Neural progenitor cell (in vitro differentiated cells): Measurements from ENCODE around the gene KLRD1. TPM values are rescaled to one million over a fixed set of nuclear protein-coding genes. Genes with fewer than 3 reads are reported as not detected.
A peak's percentile ranks its signal among the peaks of the same experiment; 100 is the strongest.
"Not testable (repeated sequence)": the region's sequence is repeated elsewhere in the genome, so short reads cannot be mapped to it uniquely, and the experiment has no call there.

Source experiments
- DNase-seq: peaks from one replicate; pipeline ENCODE4 v3.0.0-alpha.2; 2016; ENCODE audit warnings: low spot score
- H2AFZ ChIP-seq: fragments of 200-600 bp; sonication (generic); replicated peaks from 2 replicates; pipeline ENCODE4 v1.6.1; 2016; ENCODE audit warnings: antibody characterized with exemption
- H3F3A ChIP-seq: fragments of 200-600 bp; sonication (generic); 2 replicates; pipeline ENCODE4 v1.6.1; 2016; ENCODE audit warnings: antibody characterized with exemption, low read depth
- H3K27ac ChIP-seq: fragments of 200-600 bp; sonication (generic); 2 replicates; pipeline ENCODE4 v1.5.1; 2016; ENCODE audit warnings: mild to moderate bottlenecking
- H3K27me3 ChIP-seq: fragments of 200-600 bp; sonication (generic); 2 replicates; pipeline ENCODE4 v1.6.1; 2016; ENCODE audit warnings: mild to moderate bottlenecking, moderate library complexity
- H3K36me3 ChIP-seq: fragments of 200-600 bp; sonication (generic); 2 replicates; pipeline ENCODE4 v1.5.1; 2016
- H3K4me1 ChIP-seq: fragments of 200-600 bp; sonication (generic); 2 replicates; pipeline ENCODE4 v1.6.1; 2016; ENCODE audit warnings: mixed run types
- H3K4me2 ChIP-seq: fragments of 200-600 bp; sonication (generic); 2 replicates; pipeline ENCODE4 v1.6.1; 2016
- H3K4me3 ChIP-seq: fragments of 200-600 bp; sonication (generic); 2 replicates; pipeline ENCODE4 v1.5.1; 2016
- H3K79me2 ChIP-seq: fragments of 200-600 bp; sonication (generic); 2 replicates; pipeline ENCODE4 v1.6.1; 2016; ENCODE audit warnings: low read depth
- H3K9ac ChIP-seq: fragments of 200-600 bp; sonication (generic); 2 replicates; pipeline ENCODE4 v1.6.1; 2016
- H3K9me3 ChIP-seq: fragments of 200-600 bp; sonication (generic); 2 replicates; pipeline ENCODE4 v1.5.1; 2016; ENCODE audit warnings: low read depth
- H4K20me1 ChIP-seq: fragments of 200-600 bp; sonication (generic); 2 replicates; pipeline ENCODE4 v1.6.1; 2016; ENCODE audit warnings: low read depth
- H3K27ac Mint-ChIP-seq: 3 replicates; pipeline ENCODE4 v1.8.0; 2021; ENCODE audit warnings: mixed read lengths
- H3K27me3 Mint-ChIP-seq: 2 replicates; pipeline ENCODE4 v1.8.0; 2022; ENCODE audit warnings: low read depth, mild to moderate bottlenecking, inconsistent platforms, moderate library complexity, mixed read lengths; ENCODE audit not compliant: insufficient read depth
- H3K36me3 Mint-ChIP-seq: 3 replicates; pipeline ENCODE4 v1.8.0; 2021; ENCODE audit warnings: mixed read lengths
- H3K4me1 Mint-ChIP-seq: 3 replicates; pipeline ENCODE4 v1.8.0; 2021; ENCODE audit warnings: mixed read lengths
- H3K4me3 Mint-ChIP-seq: 3 replicates; pipeline ENCODE4 v1.8.0; 2021; ENCODE audit warnings: mild to moderate bottlenecking, moderate library complexity, mixed read lengths
- H3K9me3 Mint-ChIP-seq: 3 replicates; pipeline ENCODE4 v1.8.0; 2020; ENCODE audit warnings: mixed read lengths
- EZH2 ChIP-seq: fragments of 200-600 bp; sonication (generic); IDR thresholded peaks from 2 replicates; pipeline ENCODE4 v1.6.1; 2017; ENCODE audit warnings: antibody characterized with exemption, mild to moderate bottlenecking, moderate library complexity
- EZH2phosphoT487 ChIP-seq: fragments of 200-600 bp; sonication (generic); IDR thresholded peaks from 2 replicates; pipeline ENCODE4 v1.6.1; 2017; ENCODE audit warnings: antibody characterized with exemption
- total RNA-seq: library from RNA; depleted of rRNA; stranded (reverse); fragments of >200 nt; gene quantifications from 2 replicates; pipeline ENCODE4 v1.2.3, GENCODE V29; 2015; ENCODE audit warnings: low replicate concordance
- TF ChIP-seq, protein P1 (sequence below): fragments of 200-600 bp; sonication (generic); IDR thresholded peaks from 2 replicates; pipeline ENCODE4 v1.5.1; 2017; ENCODE audit warnings: antibody characterized with exemption, mild to moderate bottlenecking

The KLRD1 gene
- total RNA-seq, 1 donor from 2014 or later = 0.06 TPM

DNA sequence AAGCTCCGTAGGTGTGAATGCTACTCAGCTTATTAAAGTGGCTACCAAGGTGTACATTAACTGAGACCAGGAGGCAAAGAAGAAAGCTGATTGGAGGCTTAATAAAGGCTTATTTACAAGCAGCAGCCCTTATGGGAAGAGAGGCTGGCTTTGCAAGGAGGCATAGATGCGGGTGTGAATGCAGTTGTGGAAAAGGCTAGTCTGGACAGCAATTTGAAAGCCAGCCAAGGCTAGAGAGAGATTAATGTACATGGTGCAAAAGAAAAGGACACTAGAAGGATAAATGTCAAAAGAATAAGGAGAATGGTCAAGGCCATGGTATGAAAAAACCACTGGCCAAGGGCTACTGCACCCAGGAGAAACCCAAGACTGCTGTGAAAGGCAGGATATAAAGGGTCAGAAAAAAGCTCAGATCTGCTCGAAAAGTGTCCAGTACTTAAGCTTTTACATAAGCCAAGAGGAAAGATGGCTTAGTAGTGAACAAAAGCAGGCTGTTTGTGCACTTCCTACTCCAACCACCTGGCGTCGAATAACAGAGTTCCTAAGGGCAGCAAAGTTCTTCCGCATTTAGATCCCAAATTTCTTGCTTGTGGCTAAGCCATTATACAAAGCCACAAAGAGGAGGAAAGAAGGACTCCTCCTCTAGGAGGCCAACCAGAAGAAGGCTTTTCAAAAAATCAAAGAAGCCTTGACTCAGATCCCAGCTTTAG lies 58.2 kb downstream of the KLRD1 start:
- H3K4me2 ChIP-seq = peak overlapping the region; percentile 74
- peaks cover 11% of the 10 kb centered on the region for H3F3A ChIP-seq
- H3K4me1 Mint-ChIP-seq = peaks cover 15% of the 10 kb centered on the region
- H3K27ac ChIP-seq = no peak overlapping the region
- no peaks in the 10 kb centered on the region for H4K20me1 ChIP-seq
- DNase-seq = peak; percentile 3
- H3K27me3 ChIP-seq = no peaks in the 10 kb centered on the region
- H3K4me1 ChIP-seq = peaks cover 36% of the 10 kb centered on the region
- H3K4me3 Mint-ChIP-seq = no peak overlapping the region
- H3K4me3 ChIP-seq = peak overlapping the region; percentile 30
- H3K9me3 Mint-ChIP-seq = peaks cover 6% of the 10 kb centered on the region
- peaks cover 2% of the 10 kb centered on the region for H3K36me3 Mint-ChIP-seq
- peak overlapping the region; percentile 93 for H2AFZ ChIP-seq
- H3K9me3 ChIP-seq = no peaks in the 10 kb centered on the region
- no peaks in the 10 kb centered on the region for H3K79me2 ChIP-seq
- no peak overlapping the region for H3K27ac Mint-ChIP-seq
- TF ChIP-seq EZH2phosphoT487 (no peak), EZH2 (no peak)
- TF ChIP-seq, protein P1, sequence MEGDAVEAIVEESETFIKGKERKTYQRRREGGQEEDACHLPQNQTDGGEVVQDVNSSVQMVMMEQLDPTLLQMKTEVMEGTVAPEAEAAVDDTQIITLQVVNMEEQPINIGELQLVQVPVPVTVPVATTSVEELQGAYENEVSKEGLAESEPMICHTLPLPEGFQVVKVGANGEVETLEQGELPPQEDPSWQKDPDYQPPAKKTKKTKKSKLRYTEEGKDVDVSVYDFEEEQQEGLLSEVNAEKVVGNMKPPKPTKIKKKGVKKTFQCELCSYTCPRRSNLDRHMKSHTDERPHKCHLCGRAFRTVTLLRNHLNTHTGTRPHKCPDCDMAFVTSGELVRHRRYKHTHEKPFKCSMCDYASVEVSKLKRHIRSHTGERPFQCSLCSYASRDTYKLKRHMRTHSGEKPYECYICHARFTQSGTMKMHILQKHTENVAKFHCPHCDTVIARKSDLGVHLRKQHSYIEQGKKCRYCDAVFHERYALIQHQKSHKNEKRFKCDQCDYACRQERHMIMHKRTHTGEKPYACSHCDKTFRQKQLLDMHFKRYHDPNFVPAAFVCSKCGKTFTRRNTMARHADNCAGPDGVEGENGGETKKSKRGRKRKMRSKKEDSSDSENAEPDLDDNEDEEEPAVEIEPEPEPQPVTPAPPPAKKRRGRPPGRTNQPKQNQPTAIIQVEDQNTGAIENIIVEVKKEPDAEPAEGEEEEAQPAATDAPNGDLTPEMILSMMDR = no peak
- H3K9ac ChIP-seq = no peak overlapping the region
- no peaks in the 10 kb centered on the region for H3K36me3 ChIP-seq
- H3K27me3 Mint-ChIP-seq = peaks cover 3% of the 10 kb centered on the region

DNA sequence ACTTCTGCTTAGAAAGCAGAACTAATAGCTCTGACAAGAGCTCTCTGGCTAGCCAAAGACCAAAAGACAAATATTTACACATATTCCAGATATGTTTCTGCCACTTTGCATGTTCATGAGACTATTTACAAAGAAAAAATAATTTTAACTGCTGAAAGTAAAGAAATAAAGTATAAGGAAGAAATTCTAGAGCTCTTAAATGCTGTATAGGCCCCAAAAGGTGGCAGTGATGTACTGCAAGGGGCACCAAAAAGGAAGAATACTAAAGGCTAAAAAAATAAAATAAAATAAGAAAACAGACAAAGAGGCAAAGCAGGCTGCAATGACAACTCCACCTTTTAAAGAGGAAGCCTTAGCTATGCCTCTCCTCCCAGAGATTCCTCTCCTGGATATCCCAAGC lies 59.2 kb downstream of the KLRD1 start:
- DNase-seq = no peak
- Histone ChIP-seq H3K79me2 (no peaks in the 10 kb centered on the region), H4K20me1 (no peaks in the 10 kb centered on the region), H3K9ac (no peak overlapping the region), H3K9me3 (no peaks in the 10 kb centered on the region), H3K36me3 (no peaks in the 10 kb centered on the region), H3F3A (peaks cover 11% of the 10 kb centered on the region), H3K4me2 (no peak overlapping the region), H3K27ac (no peak overlapping the region), H3K27me3 (no peaks in the 10 kb centered on the region), H3K4me1 (peaks cover 37% of the 10 kb centered on the region), H2AFZ (no peak overlapping the region), H3K4me3 (no peak overlapping the region)
- Mint-ChIP-seq H3K4me3 (no peak overlapping the region), H3K27ac (no peak overlapping the region), H3K27me3 (peaks cover 3% of the 10 kb centered on the region), H3K4me1 (peaks cover 10% of the 10 kb centered on the region), H3K9me3 (peaks cover 6% of the 10 kb centered on the region), H3K36me3 (peaks cover 2% of the 10 kb centered on the region)
- TF ChIP-seq, protein P1 = peak; percentile 30
- no peak for TF ChIP-seq EZH2
- no peak for TF ChIP-seq EZH2phosphoT487

DNA sequence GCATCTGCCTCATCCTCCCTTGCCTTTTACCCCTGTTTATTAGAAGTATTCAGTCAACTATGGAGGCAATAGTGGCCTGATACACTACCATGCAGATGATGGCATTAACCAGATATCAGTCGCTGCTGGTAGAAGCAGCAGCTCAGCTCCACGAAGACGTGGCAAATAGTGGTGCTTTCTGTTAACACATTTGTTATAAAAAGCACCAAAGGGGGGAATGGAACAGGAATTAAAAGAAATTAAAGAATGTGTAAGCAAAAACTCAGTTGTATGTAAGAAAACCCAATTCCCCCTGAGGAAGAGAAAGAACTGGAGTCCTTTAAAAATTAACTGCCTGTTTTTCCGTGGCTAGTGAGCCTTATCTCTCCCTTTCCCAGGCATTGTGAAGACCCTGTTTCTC lies 60.0 kb downstream of the KLRD1 start:
- not testable (repeated sequence) for H3K4me3 ChIP-seq, DNase-seq, H3K27ac Mint-ChIP-seq, H3K36me3 ChIP-seq, H2AFZ ChIP-seq, H3K4me3 Mint-ChIP-seq, H3K9ac ChIP-seq, H3K4me2 ChIP-seq, H3K27me3 ChIP-seq, H3K27ac ChIP-seq, H3K36me3 Mint-ChIP-seq, H3K9me3 Mint-ChIP-seq, H3K27me3 Mint-ChIP-seq, H3K79me2 ChIP-seq, H4K20me1 ChIP-seq, H3K9me3 ChIP-seq
- Histone ChIP-seq H3F3A (peaks cover 11% of the 10 kb centered on the region), H3K4me1 (peaks cover 34% of the 10 kb centered on the region)
- H3K4me1 Mint-ChIP-seq = peaks cover 11% of the 10 kb centered on the region
